ENCODE data around the gene MAP7D1.

Gene MAP7D1

DNA sequence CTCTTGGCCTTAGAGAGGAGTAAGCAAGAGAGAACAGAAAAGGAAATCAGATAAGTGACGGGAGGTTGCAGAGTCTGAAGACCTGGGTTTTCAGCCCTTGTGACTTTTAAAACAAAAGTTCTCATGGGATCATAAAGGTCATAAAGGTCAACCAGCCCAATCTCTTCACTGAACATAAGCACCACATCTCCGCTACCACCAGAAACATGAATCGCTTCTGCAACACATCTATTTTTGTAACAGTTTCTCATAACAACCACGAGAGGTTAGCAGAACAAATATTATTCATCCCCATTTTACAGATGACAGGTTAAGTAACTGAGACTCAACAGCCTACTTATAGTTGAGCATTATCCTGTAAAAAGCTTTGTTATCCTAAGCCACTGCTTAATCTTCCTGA is 12.5 kb upstream of the MAP7D1 start:
- H3K9me3 ChIP-seq, result no peaks in the 10 kb centered on the region
- TF ChIP-seq, protein P1, sequence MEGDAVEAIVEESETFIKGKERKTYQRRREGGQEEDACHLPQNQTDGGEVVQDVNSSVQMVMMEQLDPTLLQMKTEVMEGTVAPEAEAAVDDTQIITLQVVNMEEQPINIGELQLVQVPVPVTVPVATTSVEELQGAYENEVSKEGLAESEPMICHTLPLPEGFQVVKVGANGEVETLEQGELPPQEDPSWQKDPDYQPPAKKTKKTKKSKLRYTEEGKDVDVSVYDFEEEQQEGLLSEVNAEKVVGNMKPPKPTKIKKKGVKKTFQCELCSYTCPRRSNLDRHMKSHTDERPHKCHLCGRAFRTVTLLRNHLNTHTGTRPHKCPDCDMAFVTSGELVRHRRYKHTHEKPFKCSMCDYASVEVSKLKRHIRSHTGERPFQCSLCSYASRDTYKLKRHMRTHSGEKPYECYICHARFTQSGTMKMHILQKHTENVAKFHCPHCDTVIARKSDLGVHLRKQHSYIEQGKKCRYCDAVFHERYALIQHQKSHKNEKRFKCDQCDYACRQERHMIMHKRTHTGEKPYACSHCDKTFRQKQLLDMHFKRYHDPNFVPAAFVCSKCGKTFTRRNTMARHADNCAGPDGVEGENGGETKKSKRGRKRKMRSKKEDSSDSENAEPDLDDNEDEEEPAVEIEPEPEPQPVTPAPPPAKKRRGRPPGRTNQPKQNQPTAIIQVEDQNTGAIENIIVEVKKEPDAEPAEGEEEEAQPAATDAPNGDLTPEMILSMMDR (IDR thresholded peaks at IDR 0.05), result no peak
- H3K27ac ChIP-seq, result no peak overlapping the region

DNA sequence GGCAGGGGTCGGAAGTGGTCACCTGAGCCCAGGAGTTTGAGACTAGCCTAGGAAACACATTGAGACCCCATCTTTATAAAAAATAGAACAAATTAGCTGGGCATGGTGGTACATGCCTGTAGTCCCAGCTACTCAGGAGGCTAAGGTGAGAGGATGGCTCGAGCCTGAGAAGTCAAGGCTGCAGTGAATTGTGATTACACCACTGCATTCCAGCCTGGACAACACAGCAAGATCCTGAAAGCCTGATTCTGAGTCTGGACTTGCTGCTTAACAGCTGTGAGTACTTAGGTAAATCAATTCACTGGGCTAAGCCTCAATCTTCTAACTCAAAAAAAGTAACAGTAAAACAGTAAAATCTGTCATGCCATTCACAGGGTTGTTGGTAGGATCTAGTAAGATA is 11.5 kb upstream of the MAP7D1 start:
- TF ChIP-seq, protein P1 (IDR thresholded peaks at IDR 0.05), result no peak
- Histone ChIP-seq H3K27ac (no peak overlapping the region), H3K9me3 (no peaks in the 10 kb centered on the region), H3K36me3 (peaks cover 10% of the 10 kb centered on the region), H3K27me3 (no peaks in the 10 kb centered on the region), H3K4me1 (ENCODE audit: control insufficient read depth in 1 of 2, insufficient read depth in 1 of 2, low read depth in 1 of 2, low read length in 1 of 2) (peaks cover 16 to 17% of the 10 kb centered on the region in 2 experiments), H3K4me3 (ENCODE audit: low read depth in 1 of 2, low read length in 1 of 2) (no peak overlapping the region)

More for the DNA sequence above, 12.5 kb upstream of the MAP7D1 start:
- no peaks in the 10 kb centered on the region for H3K27me3 ChIP-seq
- H3K4me3 ChIP-seq (ENCODE audit: low read depth in 1 of 2, low read length in 1 of 2), result no peak overlapping the region
- peaks cover 18% of the 10 kb centered on the region for H3K36me3 ChIP-seq
- H3K4me1 ChIP-seq (ENCODE audit: control insufficient read depth in 1 of 2, insufficient read depth in 1 of 2, low read depth in 1 of 2, low read length in 1 of 2), result peaks cover 12% of the 10 kb centered on the region in 2 experiments

DNA sequence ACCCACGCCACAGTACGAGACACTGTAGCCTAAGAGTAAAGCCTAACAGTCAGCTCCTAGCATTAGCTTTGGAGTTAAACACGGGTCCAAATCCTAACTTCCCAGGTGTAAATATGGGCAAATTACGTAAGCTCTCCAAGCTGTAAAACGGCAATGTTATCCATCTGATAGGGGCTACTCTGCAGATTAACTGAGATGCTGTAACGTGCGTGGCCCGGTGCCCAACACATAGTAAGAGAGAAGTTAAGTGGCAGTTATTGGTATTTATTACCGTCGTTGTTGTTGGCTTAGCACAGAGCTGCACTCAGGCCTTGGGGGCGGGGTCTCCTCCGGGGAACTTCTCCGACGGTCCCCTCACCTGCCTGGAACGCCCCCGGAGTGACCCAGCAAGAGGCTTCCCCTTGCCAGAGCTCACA is 7.1 kb upstream of the MAP7D1 start:
- Histone ChIP-seq H3K27me3 (no peaks in the 10 kb centered on the region), H3K9me3 (no peaks in the 10 kb centered on the region), H3K36me3 (no peaks in the 10 kb centered on the region), H3K27ac (peak overlapping the region; percentile 99), H3K4me3 (ENCODE audit: low read depth in 1 of 2, low read length in 1 of 2) (peak overlapping the region; percentile 79 to 81), H3K4me1 (ENCODE audit: control insufficient read depth in 1 of 2, insufficient read depth in 1 of 2, low read depth in 1 of 2, low read length in 1 of 2) (peaks cover 37 to 38% of the 10 kb centered on the region in 2 experiments)
- TF ChIP-seq, protein P1 (IDR thresholded peaks at IDR 0.05), result no peak

DNA sequence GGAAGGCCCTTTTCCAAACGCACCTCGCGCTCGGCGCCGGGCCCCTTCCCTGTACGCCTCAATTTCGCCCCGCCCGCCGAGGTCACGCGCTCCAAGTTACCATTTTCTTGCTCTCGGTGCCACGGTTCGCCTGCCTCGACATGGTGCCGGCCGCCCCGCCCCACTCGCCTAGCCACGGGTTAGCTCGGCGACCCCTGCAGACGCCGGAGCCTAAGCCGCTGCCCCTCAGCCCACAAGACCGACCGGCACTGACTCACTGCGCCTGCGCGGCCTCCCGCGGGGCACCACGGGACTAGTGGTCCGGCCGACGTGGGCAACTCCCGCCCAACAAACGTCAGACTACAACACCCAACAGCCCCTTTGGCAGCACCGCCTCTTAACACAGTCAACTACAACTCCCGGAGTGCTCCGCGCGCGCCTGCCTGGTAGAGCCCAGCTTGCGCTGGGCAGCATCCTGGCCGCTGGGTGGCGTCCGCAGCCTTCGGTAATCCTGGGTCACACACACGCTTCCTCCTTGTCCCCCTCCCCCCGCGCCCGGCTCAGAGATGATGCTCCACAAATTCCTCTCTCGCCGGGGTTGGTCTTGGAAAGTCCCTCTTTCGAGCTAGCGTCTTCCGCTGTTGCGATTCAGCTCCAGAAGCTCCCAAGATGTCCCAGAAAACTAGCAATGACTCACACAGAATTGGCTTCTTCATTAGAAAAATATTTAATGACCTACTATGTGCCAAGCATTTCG is 6.6 kb upstream of the MAP7D1 start, which contains the start of gene TRAPPC3:
Gene TRAPPC3 (minus strand): TSS at position 250 of the 736 bp plus-strand sequence. CDS start 108 bp downstream, at position 142.
- TF ChIP-seq, protein P1 (IDR thresholded peaks at IDR 0.05), result peak; percentile 100
- H3K36me3 ChIP-seq, result no peaks in the 10 kb centered on the region
- H3K9me3 ChIP-seq, result no peaks in the 10 kb centered on the region
- peaks cover 38% of the 10 kb centered on the region in 2 experiments for H3K4me1 ChIP-seq (ENCODE audit: control insufficient read depth in 1 of 2, insufficient read depth in 1 of 2, low read depth in 1 of 2, low read length in 1 of 2)
- no peaks in the 10 kb centered on the region for H3K27me3 ChIP-seq
- H3K27ac ChIP-seq, result peak within 1 kb of the TSS; percentile 99
- H3K4me3 ChIP-seq (ENCODE audit: low read depth in 1 of 2, low read length in 1 of 2), result peak within 1 kb of the TSS; percentile 79 to 81

DNA sequence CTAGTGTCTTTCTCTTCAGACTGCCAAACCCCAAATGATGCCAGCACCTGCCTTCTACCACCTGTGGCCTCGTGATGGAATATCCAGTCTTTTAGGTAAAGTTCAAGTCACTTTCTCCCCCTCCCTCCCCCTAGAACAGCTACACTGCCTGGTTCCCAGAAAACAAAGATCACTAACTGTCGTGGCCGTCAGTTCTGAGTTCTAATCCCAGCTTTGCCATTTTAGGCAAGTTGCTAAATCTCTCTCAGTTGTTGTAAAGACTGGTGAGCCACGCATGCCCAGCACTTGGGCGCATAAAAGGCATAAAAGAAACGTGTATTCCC is 6.0 kb upstream of the MAP7D1 start:
- Histone ChIP-seq H3K27ac (peak overlapping the region; percentile 99), H3K27me3 (no peaks in the 10 kb centered on the region), H3K4me1 (ENCODE audit: control insufficient read depth in 1 of 2, insufficient read depth in 1 of 2, low read depth in 1 of 2, low read length in 1 of 2) (peaks cover 41 to 43% of the 10 kb centered on the region in 2 experiments), H3K4me3 (ENCODE audit: low read depth in 1 of 2, low read length in 1 of 2) (peak overlapping the region; percentile 79 to 81), H3K36me3 (no peaks in the 10 kb centered on the region), H3K9me3 (no peaks in the 10 kb centered on the region)
- TF ChIP-seq, protein P1 (IDR thresholded peaks at IDR 0.05), result no peak

Measured in neutrophil (primary cell).